HG03139 (cell line): Measurements from ENCODE around the gene CUL9.

Experiments
- ATAC-seq: cut with Tn5 transposase; IDR thresholded peaks from one replicate; pipeline ENCODE4 v1.9.1; 2021; ENCODE audit not compliant: unreplicated experiment

CUL9 gene

GRCh38 chr6:43269273-43270007 is 87.4 kb downstream of the CUL9 start:
- ATAC-seq = no peak

GRCh38 chr6:43271103-43271815 is 89.3 kb downstream of the CUL9 start:
- no peak for ATAC-seq

GRCh38 chr6:43271944-43272343 is 89.9 kb downstream of the CUL9 start:
- ATAC-seq = no peak

- ATAC-seq = no peak
Observed at GRCh38 chr6:43273707-43274106, 91.7 kb downstream of the CUL9 start.
